GM19395 (cell line): ENCODE measurements around the gene CLASP1.

Experiments used
- ATAC-seq: cut with Tn5 transposase; IDR thresholded peaks from one replicate; pipeline ENCODE4 v1.9.1; 2021; ENCODE audit warnings: mild to moderate bottlenecking, moderate library complexity; ENCODE audit not compliant: unreplicated experiment

Gene CLASP1

DNA sequence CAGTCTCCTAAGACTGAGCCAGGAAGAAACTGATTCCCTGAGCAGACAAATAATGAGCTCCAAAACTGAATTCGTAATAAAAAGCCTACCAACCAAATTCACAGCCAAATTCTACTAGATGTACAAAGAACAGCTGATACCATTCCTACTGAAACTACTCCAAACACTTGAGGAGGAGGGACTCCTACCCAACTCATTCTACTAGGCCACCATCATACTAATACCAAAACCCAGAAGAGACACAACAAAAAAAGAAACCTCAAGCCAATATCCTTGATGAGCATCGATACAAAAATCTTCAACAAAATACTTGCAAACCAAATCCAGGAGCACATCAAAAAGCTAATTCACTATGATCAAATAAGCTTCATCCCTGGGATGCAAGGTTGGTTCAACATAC lies 98.6 kb downstream of the CLASP1 start:
- no peak for ATAC-seq

DNA sequence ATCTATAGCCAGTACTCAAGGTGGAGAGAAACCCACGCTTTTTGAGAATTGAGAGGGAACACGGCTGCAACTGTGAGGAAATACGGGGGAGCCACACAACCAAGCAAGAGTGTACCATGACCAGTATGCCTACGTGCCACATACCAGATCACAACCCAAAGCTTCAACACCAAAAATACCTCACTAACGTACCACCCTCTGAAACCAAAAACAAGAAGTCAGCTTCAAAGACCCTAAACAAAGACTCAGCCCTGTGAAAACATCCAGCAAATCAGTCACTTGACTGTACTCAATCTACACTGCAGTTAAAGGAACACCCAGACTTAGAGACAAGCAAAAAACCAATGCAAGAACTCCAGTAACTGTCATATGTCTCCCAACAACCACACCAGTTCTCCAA lies 101.6 kb downstream of the CLASP1 start:
- no peak for ATAC-seq

DNA sequence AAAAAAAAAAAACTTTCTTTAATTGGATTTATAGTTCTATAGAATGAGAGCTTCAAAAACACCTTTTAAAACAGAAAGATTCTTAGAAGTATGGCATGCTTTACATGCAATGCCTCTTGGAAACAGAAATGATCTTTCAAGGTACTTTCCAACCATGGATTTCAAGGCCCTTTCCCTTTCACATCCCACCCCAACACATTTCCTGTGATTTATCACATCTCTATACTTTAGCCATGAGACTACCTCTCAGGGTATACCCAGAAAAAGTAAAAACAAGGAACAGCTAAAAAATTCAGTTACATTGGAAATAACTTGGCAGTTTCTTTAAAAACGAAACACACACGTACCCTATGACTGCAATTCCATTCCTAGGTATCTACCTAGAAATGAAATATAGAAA lies 103.3 kb downstream of the CLASP1 start:
- ATAC-seq: no peak

DNA sequence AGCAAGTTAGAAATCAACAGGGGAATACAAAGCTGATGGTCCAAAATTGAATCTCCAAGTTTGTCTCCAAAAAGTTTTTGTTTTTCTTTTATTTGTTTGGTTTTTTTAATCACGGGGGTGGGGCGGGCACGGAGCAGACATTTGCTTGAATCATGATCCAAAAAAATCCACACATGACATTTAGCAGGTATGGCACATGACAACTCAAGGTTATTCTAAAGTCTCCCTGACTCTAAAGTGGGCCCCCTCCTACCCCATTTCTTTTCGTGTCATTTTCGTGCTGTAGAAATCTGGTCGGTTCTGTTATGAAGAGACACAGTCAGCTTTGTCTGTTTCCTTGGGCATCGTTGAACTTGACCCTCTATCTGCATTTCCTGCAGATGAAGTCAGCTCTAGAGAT lies 104.0 kb downstream of the CLASP1 start:
- no peak for ATAC-seq

DNA sequence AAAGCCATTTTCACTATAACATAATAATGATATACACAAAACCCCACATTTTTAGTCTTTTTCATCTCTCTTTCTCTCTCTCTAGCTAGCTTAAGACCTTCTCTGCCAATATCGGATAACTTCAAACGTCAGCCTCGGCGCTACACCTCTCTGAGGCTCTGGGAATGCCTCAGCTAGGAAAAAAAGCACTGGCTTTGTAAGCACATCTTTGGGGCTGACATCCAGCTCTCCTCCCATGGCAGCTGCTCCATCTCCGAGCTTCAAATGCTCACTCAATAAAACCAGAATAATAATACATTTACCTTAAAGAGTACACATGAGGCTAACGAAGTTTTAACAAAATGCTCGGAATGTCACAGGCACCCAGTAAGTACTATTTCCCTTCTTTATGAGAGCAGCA lies 107.8 kb downstream of the CLASP1 start:
- ATAC-seq: no peak

DNA sequence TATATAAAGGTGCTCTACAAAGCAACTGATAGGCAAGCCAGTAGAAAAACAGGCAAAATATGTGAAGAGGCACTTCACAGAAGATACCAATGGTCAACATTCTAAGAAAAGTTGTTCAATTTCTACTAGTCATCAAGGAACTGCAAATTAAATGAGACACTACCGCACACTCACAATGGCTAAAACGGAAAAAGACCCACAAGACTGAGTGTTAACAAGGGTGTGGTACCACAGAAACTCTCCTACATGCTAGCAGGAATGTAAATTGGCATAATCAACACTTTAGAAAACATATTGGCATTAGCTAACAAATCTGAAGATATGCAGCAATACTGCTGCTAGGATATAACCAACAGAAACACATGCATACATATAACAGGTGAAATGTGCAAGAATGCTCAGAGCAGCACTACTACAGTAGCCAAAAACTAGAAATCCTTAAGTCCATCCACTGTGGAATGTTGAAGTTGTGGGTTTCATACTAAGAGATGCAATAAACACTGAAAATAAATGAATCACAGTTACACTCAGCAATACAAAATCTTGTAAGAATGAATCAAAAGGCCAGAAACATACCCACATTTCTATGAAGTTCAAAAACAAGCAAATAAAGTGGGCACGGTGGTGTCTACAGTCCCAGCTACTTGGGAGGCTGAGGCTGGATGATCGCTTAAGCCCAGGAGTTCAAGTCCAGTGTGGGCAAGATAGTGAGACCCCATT lies 109.4 kb downstream of the CLASP1 start:
- ATAC-seq: no peak

DNA sequence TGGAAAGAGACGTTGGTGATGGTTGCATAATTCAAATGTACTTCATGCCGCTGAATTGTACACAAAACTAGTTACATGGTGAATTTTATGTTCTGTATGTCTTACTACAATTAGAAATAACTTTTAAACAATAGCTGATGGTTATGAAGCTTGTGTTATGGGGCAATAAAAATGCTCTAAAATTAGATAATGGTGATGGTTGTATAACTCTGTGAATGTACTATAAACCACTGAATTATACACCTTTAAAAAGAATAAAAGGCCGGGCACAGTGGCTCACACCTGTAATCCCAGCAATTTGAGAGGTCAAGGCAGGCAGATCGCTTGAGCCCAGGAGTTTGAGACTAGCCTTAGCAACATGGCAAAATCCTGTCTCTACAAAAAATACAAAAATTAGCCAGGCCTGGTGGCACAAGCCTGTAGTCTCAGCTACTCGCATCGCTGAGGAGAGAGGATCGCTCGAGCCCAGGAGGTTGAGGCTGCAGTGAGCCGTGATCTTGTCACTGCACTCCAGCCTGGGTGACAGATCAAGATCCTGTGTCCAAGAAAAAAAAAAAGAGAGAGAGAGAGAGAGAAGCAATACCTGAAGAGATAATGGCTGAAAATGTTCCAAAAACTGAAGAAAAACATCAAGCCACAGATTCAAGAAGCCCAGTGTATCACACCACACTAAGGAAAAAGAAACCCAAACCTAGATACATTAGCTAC lies 112.3 kb downstream of the CLASP1 start:
- ATAC-seq: no peak

DNA sequence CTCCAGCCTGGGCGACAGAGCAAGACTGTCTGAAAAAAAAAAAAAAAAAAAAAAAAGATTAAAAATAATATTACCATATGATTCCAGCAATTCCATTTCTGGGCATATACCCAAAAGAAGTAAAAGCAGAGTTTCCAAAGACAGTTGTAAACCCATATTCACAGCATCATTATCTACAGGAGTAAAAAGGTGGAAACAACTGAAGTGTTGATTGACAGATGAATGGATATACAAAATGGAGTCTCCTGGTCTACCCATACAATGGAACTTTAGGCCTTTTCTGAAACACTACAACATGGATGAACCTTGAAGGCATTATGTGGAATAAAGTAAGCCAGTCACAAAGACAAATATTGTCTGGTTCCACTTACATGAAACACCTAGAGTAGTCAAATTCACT lies 112.9 kb downstream of the CLASP1 start:
- no peak for ATAC-seq

DNA sequence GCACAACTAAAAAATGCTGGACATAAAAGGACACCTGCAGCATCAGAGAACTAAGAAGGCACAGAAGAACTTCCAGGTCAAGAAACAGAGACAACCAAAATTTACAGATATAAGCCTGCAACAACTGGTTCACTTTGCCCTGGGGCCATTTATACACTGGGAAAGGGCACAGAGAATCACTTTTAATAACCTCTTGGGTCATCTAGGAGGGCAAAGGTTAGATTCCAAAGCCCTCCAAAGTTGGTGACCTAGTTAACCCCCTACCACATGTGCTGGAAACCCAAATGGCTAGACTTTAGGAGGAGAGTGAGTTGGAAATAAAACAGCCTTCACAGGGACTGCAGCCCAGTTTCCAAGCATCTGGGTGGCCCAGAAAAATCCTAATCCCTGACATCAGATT lies 115.3 kb downstream of the CLASP1 start:
- no peak for ATAC-seq

DNA sequence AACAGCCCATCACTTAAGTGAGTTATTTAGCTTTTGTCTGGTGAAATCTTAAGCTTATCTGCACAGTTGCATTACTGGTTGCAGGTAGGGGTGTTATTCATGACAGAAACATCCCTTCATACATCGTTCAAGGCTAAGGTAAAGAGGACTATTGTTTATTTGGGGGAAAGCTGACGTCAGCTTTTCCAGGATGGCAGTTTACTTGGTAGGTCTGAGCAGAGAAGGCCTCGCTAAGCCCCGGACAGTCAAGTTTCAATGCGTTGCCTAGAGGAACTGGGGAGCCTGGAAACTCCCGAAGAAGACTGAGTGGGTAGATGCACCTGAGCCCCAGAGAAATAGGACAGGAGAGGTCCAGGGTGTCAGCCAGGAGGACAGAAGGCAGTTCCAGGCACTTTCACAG lies 116.4 kb downstream of the CLASP1 start:
- ATAC-seq: no peak

DNA sequence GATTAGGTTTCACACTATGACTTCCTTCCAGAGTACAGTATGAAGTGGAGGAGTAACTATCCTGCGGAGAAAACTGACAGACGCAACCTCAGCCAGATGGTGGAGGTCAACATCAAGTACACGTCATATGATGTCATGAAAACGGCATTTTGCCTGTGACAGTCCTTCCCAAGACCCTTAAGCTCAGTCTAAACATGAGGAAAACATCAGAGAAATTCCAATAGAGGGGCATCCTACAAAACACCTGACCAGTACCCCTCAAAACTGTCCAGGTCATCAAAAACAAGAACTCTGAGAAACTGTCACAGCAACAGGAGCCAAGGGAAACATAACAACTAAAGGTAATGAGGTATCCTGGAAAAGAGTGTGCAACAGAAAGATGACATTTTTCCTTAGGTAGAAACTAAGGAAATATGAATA lies 116.9 kb downstream of the CLASP1 start:
- no peak for ATAC-seq

DNA sequence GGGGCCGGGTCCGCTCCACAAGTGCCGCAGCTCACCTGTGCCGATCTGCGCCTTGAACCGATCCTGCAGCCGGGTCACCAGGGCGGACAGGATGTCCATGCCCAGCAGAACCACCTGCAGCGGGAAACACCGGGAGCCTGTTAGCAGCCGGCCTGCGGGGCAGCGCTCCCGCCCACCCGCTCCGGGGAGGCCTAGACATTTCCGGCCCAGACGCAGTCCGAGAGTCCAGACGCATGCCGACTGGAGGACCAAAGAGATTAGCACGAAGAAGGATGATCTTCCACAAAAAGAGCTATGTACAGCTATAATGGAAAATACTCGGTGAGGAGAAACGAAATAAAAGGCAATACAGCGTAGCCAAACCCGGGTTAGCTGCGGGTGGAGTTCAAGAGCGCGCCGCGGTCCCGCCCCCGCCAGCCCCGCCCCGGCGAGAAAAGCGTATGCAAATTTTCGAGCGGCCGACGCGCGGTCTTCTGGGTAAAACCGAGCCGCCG lies 119.0 kb downstream of the CLASP1 start:
- ATAC-seq: peak; percentile 71

DNA sequence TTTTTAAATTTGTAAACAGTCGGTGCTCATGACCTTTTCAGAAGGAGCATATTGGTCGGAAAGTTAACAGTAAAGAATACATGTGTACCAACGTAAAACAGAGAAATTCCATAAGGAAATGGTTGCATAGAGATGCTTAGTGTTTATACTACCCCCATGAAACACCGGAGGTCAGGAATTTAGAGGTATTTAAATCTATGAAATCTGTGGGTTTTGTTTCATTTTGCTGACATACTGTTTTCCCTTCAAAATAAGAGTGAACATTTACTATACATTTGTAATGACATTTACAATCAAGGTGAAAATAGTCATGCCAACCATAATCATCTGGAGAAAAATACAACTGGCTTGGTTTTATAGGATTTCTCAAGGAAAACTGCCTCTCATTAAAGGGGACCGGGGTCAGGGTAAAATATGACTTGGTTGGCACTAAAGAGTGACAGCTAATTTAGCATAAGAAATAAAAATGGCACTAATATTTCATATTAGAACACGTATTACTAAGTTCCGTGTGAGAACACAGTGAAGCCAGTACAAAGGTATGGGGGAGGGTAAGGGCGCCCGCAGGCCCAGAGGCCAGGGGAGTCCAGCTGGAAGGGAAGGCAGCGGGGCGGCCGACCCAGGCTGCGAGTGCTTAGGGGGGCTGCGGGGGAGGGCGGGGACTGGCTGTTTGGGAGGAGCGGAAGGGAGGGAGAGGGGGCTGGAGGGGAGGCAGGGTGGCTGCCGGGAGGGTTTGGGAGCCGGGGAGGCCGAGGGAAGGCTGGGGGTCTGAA lies 119.6 kb downstream of the CLASP1 start:
- peak; percentile 9 for ATAC-seq

DNA sequence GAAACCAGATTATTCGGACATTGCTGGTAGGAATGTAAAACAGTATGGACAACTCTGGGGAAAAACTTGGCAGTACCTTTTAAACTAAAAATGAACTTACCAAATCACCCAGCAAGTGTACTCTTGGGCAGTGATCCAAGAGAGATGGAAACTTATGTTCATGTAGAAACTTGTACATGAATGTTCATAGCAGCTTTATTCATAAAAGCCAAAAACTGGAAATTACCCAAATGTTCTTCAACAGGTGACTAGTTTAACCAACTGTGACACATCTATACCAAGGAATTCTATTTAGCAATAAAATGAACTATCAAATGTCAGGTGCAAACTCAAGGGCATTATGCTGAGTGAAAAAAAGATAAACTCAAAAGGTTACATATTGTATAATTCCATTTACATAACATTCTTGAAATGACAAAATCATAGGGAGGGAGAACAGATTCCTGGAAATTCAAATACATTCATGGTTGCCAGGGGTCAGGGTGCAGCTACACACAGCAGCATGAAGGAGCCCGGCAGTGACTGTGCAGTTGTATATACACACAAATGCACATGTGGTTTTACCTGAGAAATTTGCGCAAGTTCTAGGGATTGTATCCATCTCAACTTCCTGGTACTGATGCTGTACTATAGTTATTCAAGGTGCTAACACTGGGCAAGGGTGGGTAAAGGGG lies 122.1 kb downstream of the CLASP1 start:
- no peak for ATAC-seq

DNA sequence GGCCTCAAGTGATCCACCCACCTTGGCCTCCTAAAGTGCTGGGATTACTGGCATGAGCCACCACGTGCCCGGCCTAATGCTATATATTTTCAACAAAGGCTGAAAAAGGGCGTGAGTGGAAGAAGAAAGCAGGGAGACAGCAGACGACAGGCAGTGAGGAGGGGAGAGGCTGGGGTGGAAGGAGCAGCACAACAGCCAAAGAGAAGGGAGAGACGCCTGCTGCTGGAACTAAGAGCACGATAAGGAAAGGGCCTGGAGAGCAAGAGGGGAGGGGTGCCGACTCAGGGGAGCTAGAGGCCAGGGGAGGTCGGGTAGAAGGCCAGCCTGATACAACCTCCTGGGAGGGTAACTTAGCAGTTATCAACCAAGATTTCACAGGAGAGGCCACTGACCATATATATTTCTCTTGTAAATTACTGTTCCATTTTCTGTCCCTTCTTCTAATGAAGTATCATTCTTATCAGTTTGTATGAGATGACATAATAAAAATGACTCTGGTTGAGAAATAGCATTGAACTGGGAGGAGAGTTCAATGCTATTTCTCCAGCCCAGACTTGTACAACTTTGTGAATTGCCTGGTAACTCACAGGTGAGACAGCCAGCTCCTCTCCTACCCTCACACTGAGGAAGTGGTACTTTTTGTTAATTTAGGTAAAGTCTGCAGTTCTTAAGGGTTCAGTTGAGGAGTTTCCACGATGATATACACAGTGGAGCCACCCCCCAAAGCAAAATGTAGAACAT lies 124.4 kb downstream of the CLASP1 start:
- ATAC-seq: no peak

DNA sequence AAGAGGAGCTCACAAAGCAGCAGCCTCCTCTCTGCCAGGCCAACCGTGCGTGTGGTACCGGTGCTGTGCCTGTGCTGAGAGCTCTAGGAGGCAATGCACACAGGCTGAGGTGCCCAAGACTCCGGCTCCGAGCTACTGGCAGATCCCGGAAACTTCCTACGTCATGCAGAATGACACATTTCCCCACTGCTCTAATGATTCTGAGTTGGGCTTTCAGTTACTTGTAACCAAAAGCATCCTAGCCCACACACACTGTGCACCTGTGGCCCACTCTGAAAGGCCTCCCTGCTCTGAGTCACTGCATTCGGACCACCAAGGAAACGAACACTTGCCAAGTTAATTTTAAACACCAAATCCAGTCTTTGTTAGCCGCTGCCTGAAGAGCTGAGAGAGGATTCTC lies 127.9 kb downstream of the CLASP1 start:
- ATAC-seq: no peak

DNA sequence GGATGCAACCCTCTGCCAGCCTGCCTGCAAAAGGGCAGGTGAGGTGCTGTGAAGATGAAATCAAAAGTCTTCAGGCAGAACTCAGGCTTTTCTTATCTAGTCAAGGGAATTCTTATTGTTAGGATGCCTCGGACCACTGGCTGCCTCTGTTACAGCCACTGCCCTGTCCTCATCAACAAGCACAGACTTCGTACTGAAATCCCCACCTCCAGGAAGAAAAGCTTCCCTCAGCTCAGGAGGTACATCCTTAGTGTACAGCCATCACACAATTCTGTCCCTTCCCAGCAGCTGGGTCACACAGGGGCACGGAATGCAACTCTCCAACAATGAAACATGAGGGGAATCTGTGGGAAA lies 128.6 kb downstream of the CLASP1 start:
- ATAC-seq: no peak

DNA sequence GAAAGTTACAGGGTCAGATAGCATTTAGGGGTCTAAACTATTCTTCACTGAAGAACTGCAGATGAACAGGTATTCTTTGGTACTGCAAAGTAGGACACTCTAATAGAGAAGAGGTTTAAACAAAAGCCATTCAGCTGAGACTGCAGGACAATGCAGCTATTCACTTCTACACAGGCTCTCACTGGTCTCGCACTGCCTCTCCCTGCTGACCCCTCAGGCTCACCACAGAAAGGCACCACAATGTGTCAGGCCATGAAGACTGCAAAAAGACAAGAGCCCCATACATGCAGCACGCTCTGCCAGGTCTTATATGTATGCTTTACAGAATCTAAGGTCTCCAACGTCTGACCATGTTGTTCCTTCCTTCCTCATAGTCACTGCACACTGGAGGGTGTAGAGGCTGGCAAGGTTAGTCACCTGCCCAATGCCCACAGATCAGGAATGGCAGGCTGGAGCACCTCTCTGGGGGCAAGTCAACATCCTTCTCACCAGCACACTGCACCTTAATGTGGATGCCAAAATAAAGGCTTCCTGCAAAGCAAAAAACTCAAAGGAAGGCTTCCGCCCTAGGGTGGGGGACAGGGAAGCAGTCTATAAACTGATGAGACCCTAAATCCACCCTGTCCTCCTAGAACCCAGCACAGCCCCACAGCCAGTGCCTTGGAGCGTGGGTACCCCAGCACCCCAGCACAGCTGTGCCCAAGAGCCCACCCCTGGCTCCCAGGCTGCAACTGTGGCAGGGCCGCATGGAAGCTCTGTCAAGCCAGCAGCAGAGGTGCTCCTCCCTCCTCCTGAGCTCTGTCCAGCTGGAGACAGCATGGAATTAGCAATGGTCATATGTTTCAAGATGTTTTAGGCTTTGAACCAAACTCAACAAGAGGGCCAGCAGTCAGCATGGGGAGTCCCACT lies 129.3 kb downstream of the CLASP1 start:
- ATAC-seq: no peak

DNA sequence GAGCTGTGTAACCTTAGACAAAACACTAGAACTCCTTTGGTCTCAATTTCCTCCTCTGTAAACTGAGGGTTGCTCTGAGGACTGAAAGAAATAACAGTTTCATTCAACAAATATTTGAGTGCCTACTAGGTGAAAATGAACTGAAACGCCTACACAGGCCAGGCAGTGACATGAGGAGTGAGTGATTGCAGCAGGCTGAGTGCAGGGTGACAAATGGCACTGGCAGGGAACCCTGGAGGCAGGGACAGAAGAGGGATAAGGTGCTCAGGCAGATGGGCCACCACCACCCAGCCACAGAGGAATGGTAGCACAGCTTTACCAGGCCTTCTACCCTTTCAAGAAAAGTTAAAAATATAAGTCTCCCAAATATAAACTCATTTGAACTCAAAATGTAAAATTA lies 130.1 kb downstream of the CLASP1 start:
- ATAC-seq: no peak
